GM18861 (cell line): Measurements from ENCODE around the gene PCDHGB6.
"Not testable (repeated sequence)": the region's sequence is repeated elsewhere in the genome, so short reads cannot be mapped to it uniquely, and the experiment has no call there.

Source experiments
- ATAC-seq: cut with Tn5 transposase; IDR thresholded peaks from one replicate; pipeline ENCODE4 v1.9.1; 2021; ENCODE audit not compliant: unreplicated experiment

PCDHGB6 gene

GRCh38 chr5:141407790-141408505 lies at the start of gene PCDHGB6:
TSS of gene PCDHGB6 (plus strand) at chr5:141408021. CDS start at chr5:141408203, 182 bp downstream.
- peak; percentile 40 for ATAC-seq

- no peak for ATAC-seq
Observed at GRCh38 chr5:141359790-141360426, 47.9 kb upstream of the PCDHGB6 start, which contains the start of gene PCDHGB2. TSS of gene PCDHGB2 (plus strand) at chr5:141359994. CDS start at chr5:141360136, 142 bp downstream.

DNA sequence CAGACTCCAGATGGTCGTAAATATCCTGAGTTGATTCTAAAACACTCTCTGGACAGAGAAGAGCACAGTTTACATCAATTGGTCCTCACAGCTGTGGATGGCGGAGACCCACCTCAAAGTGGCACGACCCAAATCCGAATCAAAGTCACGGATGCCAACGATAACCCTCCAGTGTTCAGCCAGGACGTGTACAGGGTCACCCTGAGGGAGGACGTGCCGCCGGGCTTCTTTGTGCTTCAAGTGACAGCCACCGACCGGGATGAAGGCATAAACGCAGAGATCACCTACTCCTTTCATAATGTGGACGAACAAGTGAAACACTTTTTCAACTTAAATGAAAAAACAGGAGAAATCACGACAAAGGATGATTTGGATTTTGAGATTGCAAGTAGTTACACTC lies 47.1 kb upstream of the PCDHGB6 start:
- no peak for ATAC-seq

DNA sequence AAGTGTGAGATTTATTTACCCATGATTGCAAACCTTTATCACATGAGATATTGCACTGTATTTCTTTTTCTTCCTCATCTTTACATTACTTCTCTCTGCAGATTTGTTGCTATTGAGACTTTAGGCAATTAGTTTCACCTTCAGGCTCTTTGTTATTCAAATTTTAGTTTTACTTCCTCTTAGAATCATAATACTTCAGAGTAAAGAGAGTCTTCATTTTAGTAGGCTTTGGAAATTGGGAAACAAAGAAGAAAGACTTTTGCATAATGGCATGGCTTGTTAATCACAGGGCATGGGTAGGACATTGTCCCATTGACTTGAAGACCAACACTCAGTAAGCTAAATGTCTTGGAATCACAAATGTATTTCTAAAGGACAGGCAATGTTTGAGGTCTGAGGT lies 45.1 kb upstream of the PCDHGB6 start:
- no peak for ATAC-seq

DNA sequence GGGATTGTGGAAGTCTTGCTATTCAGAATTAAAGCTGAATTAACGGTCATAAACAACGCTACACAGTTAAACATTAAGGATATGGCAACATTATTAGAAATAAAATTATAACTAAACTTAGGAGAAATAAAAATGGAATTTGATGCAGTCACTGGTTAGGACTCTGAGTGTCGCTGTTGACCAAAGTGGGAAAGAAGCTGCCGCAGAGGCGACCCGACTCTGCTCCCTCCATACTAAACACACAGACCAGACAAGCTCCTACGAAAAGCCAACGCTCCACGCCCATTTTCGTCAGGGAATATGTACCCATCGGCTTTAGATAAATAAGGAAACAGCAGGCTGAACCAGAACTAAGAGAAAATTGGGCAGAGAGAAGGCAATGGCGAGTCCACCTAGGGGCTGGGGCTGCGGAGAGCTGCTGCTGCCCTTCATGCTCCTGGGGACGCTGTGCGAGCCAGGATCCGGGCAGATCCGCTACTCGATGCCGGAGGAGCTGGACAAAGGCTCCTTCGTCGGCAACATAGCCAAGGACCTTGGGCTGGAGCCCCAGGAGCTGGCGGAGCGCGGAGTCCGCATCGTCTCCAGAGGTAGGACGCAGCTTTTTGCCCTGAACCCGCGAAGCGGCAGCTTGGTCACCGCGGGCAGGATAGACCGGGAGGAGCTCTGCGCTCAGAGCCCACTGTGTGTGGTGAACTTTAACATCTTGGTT lies 43.7 kb upstream of the PCDHGB6 start, which contains the start of gene PCDHGA5:
Gene PCDHGA5 (plus strand): TSS at position 211 of the 709 bp plus-strand sequence. CDS start 169 bp downstream, at position 380.
- ATAC-seq = no peak

DNA sequence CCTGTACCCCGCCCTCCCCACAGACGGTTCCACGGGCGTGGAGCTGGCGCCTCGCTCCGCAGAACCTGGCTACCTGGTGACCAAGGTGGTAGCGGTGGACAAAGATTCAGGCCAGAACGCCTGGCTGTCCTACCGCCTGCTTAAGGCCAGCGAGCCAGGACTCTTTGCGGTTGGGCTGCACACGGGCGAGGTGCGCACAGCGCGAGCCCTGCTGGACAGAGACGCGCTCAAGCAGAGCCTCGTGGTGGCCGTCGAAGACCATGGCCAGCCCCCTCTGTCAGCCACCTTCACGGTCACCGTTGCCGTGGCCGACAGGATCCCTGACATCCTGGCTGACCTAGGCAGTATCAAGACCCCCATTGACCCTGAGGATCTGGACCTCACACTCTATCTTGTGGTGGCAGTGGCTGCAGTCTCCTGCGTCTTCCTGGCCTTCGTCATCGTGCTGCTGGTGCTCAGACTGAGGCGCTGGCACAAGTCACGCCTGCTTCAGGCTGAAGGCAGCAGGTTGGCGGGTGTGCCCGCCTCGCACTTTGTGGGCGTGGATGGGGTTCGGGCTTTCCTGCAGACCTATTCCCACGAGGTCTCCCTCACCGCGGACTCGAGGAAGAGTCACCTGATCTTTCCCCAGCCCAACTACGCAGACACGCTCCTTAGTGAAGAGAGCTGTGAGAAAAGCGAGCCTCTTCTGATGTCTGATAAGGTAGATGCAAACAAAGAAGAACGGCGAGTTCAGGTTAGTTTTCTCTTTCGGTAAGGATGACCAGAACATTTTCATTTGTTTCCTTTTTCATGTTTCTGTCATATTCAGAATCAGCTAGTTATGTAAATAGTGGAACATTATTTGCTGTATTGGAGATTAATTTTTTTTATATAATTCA lies 41.6 kb upstream of the PCDHGB6 start:
- ATAC-seq = no peak

GRCh38 chr5:141369994-141370848 lies 37.6 kb upstream of the PCDHGB6 start, which contains the start of gene PCDHGB3:
TSS of gene PCDHGB3 (plus strand) at chr5:141370242. CDS start at chr5:141370395, 153 bp downstream.
- peak; percentile 92 for ATAC-seq

DNA sequence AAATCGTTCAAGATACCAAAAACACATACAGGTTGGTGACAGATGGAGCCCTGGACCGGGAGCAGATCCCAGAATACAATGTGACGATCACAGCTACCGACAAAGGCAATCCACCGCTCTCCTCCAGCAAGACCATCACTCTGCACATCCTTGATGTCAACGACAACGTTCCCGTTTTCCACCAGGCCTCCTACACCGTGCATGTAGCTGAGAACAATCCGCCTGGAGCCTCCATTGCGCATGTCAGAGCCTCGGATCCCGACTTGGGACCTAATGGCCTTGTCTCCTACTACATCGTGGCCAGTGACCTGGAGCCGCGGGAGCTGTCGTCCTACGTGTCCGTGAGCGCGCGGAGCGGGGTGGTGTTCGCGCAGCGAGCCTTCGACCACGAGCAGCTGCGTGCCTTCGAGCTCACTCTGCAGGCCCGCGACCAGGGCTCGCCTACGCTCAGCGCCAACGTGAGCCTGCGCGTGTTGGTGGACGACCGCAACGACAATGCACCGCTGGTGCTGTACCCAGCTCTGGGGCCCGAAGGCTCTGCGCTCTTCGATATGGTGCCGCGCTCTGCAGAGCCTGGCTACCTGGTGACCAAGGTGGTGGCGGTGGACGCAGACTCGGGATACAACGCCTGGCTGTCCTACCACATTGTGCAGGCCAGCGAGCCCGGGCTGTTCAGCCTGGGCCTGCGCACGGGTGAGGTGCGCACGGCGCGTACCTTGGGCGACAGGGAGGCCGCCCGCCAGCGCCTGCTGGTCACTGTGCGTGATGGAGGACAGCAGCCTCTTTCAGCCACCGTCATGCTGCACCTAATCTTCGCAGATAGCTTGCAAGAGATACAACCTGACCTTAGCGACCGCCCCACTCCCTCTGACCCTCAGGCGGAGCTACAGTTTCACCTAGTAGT lies 36.0 kb upstream of the PCDHGB6 start:
- no peak for ATAC-seq

- ATAC-seq = no peak
Observed at GRCh38 chr5:141373673-141374317, 34.0 kb upstream of the PCDHGB6 start, which contains the start of gene PCDHGA6. TSS of gene PCDHGA6 (plus strand) at chr5:141373891. CDS start at chr5:141374084, 193 bp downstream.

DNA sequence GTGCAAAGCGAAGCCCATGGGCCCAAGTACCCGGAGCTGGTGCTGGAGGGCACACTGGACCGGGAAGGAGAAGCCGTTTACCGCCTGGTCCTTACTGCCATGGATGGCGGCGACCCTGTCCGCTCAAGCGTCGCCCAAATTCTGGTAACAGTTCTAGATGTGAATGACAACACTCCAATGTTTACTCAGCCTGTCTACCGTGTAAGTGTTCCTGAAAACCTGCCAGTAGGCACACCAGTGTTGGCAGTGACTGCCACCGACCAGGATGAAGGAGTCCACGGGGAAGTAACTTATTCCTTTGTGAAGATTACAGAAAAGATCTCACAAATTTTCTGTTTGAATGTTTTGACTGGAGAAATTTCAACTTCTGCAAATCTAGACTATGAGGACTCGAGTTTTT lies 33.2 kb upstream of the PCDHGB6 start:
- ATAC-seq = no peak

GRCh38 chr5:141375444-141376155 lies 32.2 kb upstream of the PCDHGB6 start:
- ATAC-seq = not testable (repeated sequence)

DNA sequence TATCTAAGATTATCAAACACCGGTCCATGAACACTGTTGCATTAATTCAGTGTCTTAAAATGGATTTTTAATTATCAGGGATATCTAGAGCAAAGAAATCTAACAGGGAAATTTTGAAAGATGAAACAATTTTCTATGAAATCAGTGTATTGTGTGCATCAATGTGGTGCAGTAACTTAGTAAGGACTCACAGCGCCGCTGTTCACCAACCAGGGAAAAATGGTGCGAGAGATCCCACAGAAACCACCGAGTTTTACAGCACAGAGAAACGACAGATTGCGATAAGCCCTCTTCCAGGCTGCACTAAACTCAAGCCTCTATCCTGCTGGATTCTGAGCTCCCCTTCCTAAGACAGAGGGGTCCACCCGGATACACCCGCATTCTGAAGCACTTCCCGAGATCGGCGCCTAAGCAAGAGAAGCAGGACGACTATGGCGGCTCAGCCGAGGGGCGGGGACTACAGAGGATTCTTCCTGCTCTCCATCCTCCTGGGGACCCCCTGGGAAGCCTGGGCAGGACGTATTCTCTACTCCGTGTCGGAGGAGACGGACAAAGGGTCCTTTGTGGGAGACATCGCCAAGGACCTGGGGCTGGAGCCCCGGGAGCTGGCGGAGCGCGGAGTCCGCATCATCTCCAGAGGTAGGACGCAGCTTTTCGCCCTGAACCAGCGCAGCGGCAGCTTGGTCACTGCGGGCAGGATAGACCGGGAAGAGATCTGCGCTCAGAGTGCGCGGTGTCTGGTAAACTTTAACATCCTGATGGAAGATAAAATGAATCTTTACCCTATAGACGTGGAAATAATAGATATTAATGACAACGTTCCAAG lies 25.1 kb upstream of the PCDHGB6 start, which contains the start of gene PCDHGA7:
Gene PCDHGA7 (plus strand): TSS at position 274 of the 826 bp plus-strand sequence. CDS start 158 bp downstream, at position 432.
- no peak for ATAC-seq

GRCh38 chr5:141383345-141383744 lies 24.5 kb upstream of the PCDHGB6 start:
- no peak for ATAC-seq

DNA sequence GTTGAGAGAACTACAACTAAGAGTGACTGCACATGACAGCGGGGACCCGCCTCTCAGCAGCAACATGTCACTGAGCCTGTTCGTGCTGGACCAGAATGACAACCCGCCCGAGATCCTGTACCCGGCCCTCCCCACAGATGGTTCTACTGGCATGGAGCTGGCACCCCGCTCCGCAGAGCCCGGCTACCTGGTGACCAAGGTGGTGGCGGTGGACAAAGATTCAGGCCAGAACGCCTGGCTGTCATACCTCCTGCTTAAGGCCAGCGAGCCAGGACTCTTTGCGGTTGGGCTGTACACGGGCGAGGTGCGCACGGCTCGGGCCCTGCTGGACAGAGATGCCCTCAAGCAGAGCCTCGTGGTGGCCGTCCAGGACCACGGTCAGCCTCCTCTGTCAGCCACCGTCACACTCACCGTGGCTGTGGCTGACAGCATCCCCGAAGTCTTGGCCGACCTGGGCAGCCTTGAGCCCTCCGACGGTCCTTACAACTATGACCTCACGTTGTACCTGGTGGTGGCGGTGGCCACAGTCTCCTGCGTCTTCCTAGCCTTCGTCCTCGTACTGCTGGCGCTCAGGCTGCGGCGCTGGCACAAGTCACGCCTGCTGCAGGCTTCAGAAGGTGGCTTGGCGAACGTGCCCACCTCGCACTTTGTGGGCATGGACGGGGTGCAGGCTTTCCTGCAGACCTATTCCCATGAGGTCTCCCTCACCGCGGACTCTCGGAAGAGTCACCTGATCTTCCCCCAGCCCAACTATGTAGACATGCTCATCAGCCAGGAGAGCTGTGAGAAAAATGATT lies 23.2 kb upstream of the PCDHGB6 start:
- ATAC-seq = no peak

DNA sequence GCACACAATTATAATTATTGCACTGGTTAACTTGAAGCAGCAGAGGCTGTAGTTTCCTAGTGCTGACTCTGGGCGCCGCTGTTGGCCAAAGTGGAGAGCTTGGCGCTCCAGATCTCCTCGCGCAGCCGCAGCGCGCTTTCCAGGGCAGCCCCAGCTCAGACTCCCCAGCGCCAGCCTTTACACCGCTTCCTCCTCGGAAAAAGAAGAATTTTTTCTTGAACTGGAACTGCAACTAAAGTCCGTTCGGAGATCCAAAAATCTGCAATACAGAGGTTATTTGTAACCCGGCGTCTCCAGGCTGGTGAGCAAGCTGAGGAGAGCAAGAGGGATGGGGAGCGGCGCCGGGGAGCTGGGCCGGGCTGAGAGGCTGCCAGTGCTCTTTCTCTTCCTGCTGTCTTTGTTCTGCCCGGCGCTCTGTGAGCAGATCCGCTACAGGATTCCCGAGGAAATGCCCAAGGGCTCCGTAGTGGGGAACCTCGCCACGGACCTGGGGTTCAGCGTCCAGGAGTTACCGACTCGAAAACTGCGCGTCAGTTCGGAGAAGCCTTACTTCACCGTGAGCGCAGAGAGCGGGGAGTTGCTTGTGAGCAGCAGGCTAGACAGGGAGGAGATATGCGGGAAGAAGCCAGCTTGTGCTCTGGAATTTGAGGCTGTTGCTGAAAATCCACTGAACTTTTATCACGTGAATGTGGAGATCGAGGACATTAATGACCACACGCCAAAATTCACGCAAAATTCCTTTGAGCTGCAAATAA lies 20.1 kb upstream of the PCDHGB6 start, which contains the start of gene PCDHGB4:
Gene PCDHGB4 (plus strand): TSS at position 142 of the 755 bp plus-strand sequence. CDS start 187 bp downstream, at position 329.
- not testable (repeated sequence) for ATAC-seq
